Astrocyte (in vitro differentiated cells and primary cell): ENCODE data around the gene GGTA1.

Experiments used
- EZH2 ChIP-seq: IDR thresholded peaks from 2 replicates; pipeline ENCODE4 v1.6.1; 2012; ENCODE audit warnings: mild to moderate bottlenecking, low read length, inconsistent platforms; ENCODE audit not compliant: insufficient read depth
- TF ChIP-seq, protein P1 (sequence below): IDR thresholded peaks from 2 replicates; pipeline ENCODE4 v1.5.1; 2011; ENCODE audit warnings: low read depth, mild to moderate bottlenecking, inconsistent platforms, low read length, moderate library complexity; ENCODE audit not compliant: insufficient read depth

- TF ChIP-seq EZH2 = no peak
- TF ChIP-seq, protein P1, sequence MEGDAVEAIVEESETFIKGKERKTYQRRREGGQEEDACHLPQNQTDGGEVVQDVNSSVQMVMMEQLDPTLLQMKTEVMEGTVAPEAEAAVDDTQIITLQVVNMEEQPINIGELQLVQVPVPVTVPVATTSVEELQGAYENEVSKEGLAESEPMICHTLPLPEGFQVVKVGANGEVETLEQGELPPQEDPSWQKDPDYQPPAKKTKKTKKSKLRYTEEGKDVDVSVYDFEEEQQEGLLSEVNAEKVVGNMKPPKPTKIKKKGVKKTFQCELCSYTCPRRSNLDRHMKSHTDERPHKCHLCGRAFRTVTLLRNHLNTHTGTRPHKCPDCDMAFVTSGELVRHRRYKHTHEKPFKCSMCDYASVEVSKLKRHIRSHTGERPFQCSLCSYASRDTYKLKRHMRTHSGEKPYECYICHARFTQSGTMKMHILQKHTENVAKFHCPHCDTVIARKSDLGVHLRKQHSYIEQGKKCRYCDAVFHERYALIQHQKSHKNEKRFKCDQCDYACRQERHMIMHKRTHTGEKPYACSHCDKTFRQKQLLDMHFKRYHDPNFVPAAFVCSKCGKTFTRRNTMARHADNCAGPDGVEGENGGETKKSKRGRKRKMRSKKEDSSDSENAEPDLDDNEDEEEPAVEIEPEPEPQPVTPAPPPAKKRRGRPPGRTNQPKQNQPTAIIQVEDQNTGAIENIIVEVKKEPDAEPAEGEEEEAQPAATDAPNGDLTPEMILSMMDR = no peak
These were observed 542 bp downstream of the GGTA1 start for GRCh38 chr9:121499177-121499426.
